Stimulated activated CD4-positive, alpha-beta T cell treated with anti-CD3 and anti-CD28 coated beads, Interleukin-15, amount 100 ng/mL, for 1 hour (primary cell): ENCODE data around the gene MYH6.

Experiments used
- DNase-seq, 2 donors: peaks; one replicate each; pipeline ENCODE4 v3.0.0-alpha.2; 2020; ENCODE audit warnings: low read depth in 1 of 2, low spot score in 1 of 2

Gene MYH6

GRCh38 chr14:23379366-23380196, 28.5 kb downstream of the MYH6 start:
- peak; percentile 41 to 46 for DNase-seq

GRCh38 chr14:23378612-23379220, 29.4 kb downstream of the MYH6 start:
- DNase-seq = no peak

- no peak for DNase-seq
These were observed 30.2 kb downstream of the MYH6 start for GRCh38 chr14:23377573-23378563.

DNA sequence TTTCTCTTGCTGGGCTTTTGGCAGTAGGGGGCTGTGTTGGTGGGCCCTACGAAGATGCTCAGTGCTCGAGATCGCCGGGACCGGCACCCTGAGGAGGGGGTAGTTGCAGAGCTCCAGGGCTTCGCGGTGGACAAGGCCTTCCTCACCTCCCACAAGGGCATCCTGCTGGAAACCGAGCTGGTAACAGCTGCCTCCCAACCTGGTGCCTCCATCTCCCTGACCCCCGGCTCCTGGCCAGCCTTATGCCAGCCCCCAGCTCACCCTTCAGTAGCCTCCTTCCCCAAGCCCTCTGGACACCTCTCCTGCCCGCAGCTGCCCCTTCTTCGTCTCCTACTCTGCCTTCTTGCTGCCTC, 30.9 kb downstream of the MYH6 start:
- DNase-seq = no peak

DNA sequence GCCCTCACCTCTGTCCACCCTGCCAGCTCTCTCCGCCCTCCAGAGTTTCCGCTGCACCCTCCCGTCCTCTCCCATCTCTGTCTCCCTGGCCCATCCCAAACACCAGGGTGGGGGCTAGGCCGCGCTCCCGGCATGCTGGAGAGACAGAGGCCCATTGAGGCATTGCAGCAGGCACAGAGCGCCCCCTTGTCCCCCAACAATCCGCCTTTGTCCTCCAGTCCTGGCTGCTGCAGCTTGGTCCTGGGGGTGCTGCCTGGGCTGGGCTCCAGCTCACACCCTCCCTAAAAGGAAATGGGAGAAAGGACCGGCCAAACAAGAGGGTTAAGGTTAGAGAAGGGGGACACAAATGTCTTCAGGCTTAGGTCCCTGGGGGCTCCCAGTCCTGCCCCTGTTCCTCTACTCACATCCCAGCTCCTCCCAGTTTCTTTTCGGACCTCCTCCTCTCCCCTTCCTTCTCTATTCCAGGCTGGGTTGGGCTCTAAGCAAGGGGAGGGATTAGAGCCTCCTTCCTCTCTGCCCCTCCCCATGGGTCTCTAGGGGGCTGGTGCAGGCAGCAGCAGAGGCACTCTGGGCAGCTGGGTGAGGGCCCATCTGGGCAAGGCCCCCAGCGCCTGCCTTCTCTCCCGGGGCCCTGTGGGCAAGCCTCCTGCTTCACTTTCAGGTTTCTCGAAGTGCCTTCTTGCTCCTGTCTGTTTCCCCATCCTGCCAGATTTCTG, 31.4 kb downstream of the MYH6 start, which contains the start of gene CMTM5:
CMTM5 (plus strand) TSS at position 565 of the 716 bp plus-strand sequence. CDS start 206 bp downstream, outside the sequence.
- no peak for DNase-seq

DNA sequence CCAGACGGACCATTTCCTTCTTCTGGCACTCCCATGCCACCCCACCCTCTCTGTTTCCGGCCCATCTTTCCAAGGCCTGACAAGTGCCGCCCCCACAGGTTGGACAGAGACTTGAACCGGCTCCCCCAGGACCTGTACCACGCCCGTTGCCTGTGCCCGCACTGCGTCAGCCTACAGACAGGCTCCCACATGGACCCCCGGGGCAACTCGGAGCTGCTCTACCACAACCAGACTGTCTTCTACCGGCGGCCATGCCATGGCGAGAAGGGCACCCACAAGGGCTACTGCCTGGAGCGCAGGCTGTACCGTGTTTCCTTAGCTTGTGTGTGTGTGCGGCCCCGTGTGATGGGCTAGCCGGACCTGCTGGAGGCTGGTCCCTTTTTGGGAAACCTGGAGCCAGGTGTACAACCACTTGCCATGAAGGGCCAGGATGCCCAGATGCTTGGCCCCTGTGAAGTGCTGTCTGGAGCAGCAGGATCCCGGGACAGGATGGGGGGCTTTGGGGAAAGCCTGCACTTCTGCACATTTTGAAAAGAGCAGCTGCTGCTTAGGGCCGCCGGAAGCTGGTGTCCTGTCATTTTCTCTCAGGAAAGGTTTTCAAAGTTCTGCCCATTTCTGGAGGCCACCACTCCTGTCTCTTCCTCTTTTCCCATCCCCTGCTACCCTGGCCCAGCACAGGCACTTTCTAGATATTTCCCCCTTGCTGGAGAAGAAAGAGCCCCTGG, 32.4 kb downstream of the MYH6 start:
- DNase-seq = no peak

DNA sequence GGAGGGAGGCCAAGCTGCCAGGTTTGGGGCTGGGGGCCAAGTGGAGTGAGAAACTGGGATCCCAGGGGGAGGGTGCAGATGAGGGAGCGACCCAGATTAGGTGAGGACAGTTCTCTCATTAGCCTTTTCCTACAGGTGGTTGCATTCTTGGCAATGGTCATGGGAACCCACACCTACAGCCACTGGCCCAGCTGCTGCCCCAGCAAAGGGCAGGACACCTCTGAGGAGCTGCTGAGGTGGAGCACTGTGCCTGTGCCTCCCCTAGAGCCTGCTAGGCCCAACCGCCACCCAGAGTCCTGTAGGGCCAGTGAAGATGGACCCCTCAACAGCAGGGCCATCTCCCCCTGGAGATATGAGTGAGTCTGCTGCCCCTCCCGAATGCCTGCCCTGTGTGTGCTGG, 35.0 kb downstream of the MYH6 start:
- no peak for DNase-seq

GRCh38 chr14:23372509-23372908, 35.6 kb downstream of the MYH6 start, which contains the start of gene IL25:
Gene IL25 (plus strand): TSS chr14:23372809.
- no peak for DNase-seq

- no peak for DNase-seq
These were observed 36.2 kb downstream of the MYH6 start for GRCh38 chr14:23371865-23372264.

DNA sequence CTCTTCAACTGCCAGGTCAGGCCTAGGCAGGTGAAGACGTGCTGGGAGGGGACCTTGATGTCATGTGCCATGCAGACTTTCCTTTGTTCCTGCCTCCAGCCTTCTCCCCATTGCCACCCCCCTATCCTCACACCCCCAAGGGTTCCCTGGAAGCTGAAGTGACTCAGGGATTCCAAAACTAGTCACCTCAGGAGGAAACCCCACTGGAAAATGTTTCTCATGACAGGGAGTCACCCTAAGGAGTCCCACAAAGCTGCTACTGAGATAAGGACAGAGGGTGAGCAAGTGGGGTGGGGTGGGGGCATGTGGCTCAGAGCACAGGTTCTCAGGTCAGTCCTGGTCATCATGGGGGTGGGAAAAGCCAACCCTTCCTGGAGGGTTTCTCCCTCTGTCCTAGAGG, 37.9 kb downstream of the MYH6 start:
- no peak for DNase-seq

DNA sequence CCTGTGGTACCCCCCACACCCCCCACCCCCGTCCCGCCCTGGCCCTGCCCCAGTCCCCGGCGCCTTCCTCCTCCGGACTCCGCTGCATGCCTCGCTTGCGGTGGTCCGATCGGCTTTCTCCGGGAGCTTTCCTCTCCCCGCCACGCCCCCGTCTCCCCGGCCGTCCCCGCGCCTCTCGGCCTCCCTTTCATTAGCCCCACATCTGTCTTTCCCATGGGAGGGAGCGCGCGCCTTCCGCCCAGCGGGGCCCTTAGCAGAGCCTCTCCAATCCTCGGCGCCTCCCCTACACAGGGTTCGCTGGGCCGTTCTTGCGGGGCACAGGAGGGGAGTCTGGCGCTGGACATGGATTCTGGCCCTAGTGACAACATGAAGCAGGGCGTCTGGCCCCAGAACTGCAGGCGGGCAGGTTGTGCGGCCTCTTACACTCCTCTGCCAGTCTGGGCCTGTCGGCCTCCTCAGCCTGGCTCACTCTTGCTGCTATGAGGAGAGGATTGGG, 41.6 kb downstream of the MYH6 start:
- no peak for DNase-seq

DNA sequence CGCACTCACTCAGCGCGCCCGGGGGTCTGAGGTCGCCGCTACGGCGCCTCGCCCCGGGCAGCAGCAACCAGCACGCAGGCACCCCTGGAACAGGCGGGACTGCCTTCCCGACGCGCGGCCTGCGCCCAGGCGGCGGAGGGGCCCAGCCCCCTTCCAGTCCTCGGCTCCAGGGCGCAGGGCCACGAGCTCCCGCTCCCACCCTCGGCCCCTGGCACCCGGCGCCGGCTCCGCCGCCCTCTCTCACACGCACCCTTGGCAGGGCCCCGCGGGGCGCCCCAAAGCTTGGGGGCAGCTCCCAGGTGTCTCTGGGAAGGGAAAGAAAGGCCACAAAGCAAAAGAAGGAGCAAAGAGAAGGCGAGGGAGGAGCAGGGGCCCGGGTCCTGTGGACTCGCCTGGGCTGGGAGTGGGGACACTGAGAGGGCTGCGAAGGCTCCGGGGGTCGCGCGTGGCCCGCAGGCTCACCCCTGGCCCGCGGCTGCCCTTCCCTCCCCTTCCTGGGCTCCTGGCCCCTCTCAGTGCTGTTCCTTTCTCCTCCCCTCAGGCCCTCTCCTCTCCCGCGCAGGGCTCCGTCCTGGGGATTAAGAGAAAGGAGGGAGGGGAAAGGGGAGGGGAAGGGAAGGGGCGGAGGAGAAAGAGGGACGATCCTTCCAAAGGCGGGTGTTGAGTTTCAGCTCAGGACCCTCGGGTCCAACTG, 42.2 kb downstream of the MYH6 start:
- DNase-seq = no peak

GRCh38 chr14:23365036-23365731, 42.9 kb downstream of the MYH6 start, which contains the start of gene EFS:
Gene EFS (minus strand): TSS chr14:23365172. CDS start chr14:23365025, 147 bp downstream.
- no peak for DNase-seq

GRCh38 chr14:23364164-23365035, 43.7 kb downstream of the MYH6 start:
- no peak for DNase-seq

GRCh38 chr14:23362200-23362599, 45.9 kb downstream of the MYH6 start:
- no peak for DNase-seq

DNA sequence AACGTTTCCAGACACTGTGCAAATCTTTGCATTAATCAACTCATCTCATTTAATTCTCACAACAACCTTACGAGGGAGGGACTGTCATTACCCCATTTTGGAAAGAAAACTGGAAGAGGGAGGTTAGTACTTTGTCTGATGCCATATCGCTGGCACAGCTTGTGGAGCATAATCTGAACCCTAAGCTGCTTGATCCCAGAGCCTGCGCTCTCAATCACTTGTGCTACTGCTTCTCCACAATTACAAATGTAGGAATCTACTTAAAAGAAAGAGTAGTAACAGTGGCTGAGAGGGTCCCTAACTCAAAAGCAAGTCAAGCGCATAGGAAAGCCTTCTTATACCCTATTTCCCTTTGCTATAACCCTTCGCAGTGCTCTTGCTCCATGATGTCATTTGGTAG, 46.3 kb downstream of the MYH6 start:
- no peak for DNase-seq

GRCh38 chr14:23361320-23361719, 46.8 kb downstream of the MYH6 start:
- DNase-seq = no peak

DNA sequence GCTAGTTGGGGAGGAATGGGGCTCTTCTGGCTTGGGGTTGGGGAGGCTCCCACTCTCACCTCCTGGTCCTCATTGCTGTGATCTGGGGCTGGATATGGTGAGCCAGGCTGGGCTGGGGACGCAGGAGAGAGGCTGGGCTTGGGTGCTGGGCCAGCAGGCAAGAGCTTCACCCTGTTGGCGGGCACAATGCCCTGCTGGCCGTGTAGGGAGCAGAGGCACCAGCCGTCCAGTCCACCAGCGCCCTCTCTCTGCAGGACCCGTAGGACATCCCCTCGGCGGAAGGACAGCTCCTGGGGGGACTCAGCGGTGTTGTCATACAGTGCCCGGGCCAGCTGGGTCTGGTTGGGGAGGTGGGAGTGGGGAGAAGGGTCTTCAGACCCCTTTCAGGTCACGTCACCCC, 47.6 kb downstream of the MYH6 start:
- DNase-seq = no peak
